B cell (primary cell): Measurements from ENCODE around the gene GLOD5. TPM values are rescaled to one million over a fixed set of nuclear protein-coding genes. Genes with fewer than 3 reads are reported as not detected.

Experiments used
- ATAC-seq: fragments of 200-7000 bp; cut with Tn5 transposase; one replicate; pipeline ENCODE4 v1.10.0; 2021; ENCODE audit warnings: low read depth, mild to moderate bottlenecking, moderate number of reproducible peaks, moderate library complexity
- CTCF ChIA-PET: fragments of 350-600 bp; sonication (Branson Sonifier 250); formaldehyde crosslinking; loops from one replicate; lab custom pipeline; 2021; ENCODE audit warnings: antibody characterized with exemption, inconsistent platforms; lab: Charles Lee
- POLR2A ChIA-PET: fragments of 350-600 bp; sonication (Branson Sonifier 250); formaldehyde crosslinking; loops from one replicate; lab custom pipeline; 2021; ENCODE audit warnings: antibody characterized with exemption; lab: Charles Lee
- DNase-seq: peaks from one replicate; pipeline ENCODE4 v3.0.0; 2013
- H2AFZ ChIP-seq: 2 replicates; pipeline ENCODE4 v1.6.1; 2012; ENCODE audit warnings: mild to moderate bottlenecking, low read depth, low read length; ENCODE audit not compliant: insufficient read depth, poor library complexity, severe bottlenecking
- H3K27ac ChIP-seq, 2 donors: 1 replicate in 1 of 2; 2 replicates in 1 of 2; pipeline ENCODE4 v1.5.1; 2012 to 2013; ENCODE audit warnings: low read length in 2 of 2, mild to moderate bottlenecking in 2 of 2, moderate library complexity in 1 of 2
- H3K27me3 ChIP-seq, 4 experiments: fragments of 200-600 bp in 1 of 4; sonication (generic) in 1 of 4; replicated peaks in 1 of 4; 1 replicate in 2 of 4; 2 replicates in 2 of 4; pipeline versions ENCODE4 v1.6.1 to v1.7.0; 2013 to 2016; ENCODE audit warnings: low read length in 3 of 4, mild to moderate bottlenecking in 2 of 4, mixed read lengths in 1 of 4, moderate library complexity in 1 of 4; ENCODE audit not compliant: insufficient read depth in 4 of 4, control insufficient read depth in 3 of 4; ENCODE audit errors: control extremely low read depth in 1 of 4
- H3K36me3 ChIP-seq, 2 experiments: replicated peaks in 1 of 2; 1 replicate in 1 of 2; 2 replicates in 1 of 2; pipeline versions ENCODE4 v1.6.1 to v1.7.1; 2013; ENCODE audit warnings: low read length in 1 of 2; ENCODE audit not compliant: insufficient read depth in 2 of 2, control insufficient read depth in 1 of 2; ENCODE audit errors: control extremely low read depth in 1 of 2, extremely low read depth in 1 of 2
- H3K4me1 ChIP-seq, 2 donors: fragments of 200-600 bp in 1 of 2; sonication (generic) in 1 of 2; 1 replicate in 1 of 2; 2 replicates in 1 of 2; pipeline versions ENCODE4 v1.5.1 to v1.6.1; 2013 to 2017; ENCODE audit warnings: low read length in 2 of 2; ENCODE audit not compliant: control insufficient read depth in 2 of 2, insufficient read depth in 2 of 2
- H3K4me2 ChIP-seq: replicated peaks from 2 replicates; pipeline ENCODE3; 2012; ENCODE audit warnings: mild to moderate bottlenecking, low read depth, low read length; ENCODE audit not compliant: poor library complexity, severe bottlenecking
- H3K4me3 ChIP-seq, 5 experiments: fragments of 200-600 bp in 1 of 5; sonication (generic) in 1 of 5; 1 replicate in 3 of 5; 2 replicates in 2 of 5; pipeline versions ENCODE4 v1.5.1 to v1.7.0; 2011 to 2016; ENCODE audit warnings: low read length in 4 of 5, mild to moderate bottlenecking in 4 of 5, low read depth in 2 of 5, control low read depth in 1 of 5, moderate library complexity in 1 of 5; ENCODE audit not compliant: insufficient read depth in 1 of 5; ENCODE audit errors: control extremely low read depth in 1 of 5, extremely low read depth in 1 of 5
- H3K79me2 ChIP-seq: fragments of 200-600 bp; sonication (generic); one replicate; pipeline ENCODE4 v1.6.0; 2016; ENCODE audit warnings: low read length; ENCODE audit not compliant: control insufficient read depth, insufficient read depth
- H3K9ac ChIP-seq: fragments of 200-600 bp; sonication (generic); 2 replicates; pipeline ENCODE4 v1.6.1; 2017; ENCODE audit warnings: mild to moderate bottlenecking, low read length, moderate library complexity
- H3K9me3 ChIP-seq, 3 donors: one replicate each; pipeline versions ENCODE4 v1.6.1 to v1.7.1; 2013; ENCODE audit warnings: low read length in 2 of 3; ENCODE audit not compliant: control insufficient read depth in 2 of 3, insufficient read depth in 1 of 3; ENCODE audit errors: control extremely low read depth in 1 of 3
- H4K20me1 ChIP-seq: 2 replicates; pipeline ENCODE4 v1.6.0; 2012; ENCODE audit warnings: mild to moderate bottlenecking, low read length; ENCODE audit not compliant: insufficient read depth, control insufficient read depth, poor library complexity, severe bottlenecking
- H3K27ac Mint-ChIP-seq: one replicate; pipeline ENCODE4 v1.8.0; 2021; ENCODE audit warnings: mixed read lengths
- H3K27me3 Mint-ChIP-seq: one replicate; pipeline ENCODE4 v1.8.0; 2021; ENCODE audit warnings: mixed read lengths
- H3K4me1 Mint-ChIP-seq: one replicate; pipeline ENCODE4 v1.8.0; 2021; ENCODE audit warnings: mixed read lengths
- H3K4me3 Mint-ChIP-seq: one replicate; pipeline ENCODE4 v1.8.0; 2021; ENCODE audit warnings: mixed read lengths
- H3K9me3 Mint-ChIP-seq: one replicate; pipeline ENCODE4 v1.8.0; 2022; ENCODE audit warnings: mixed read lengths; ENCODE audit not compliant: insufficient read depth
- CTCF ChIP-seq: fragments of 200-600 bp; IDR thresholded peaks from one replicate; pipeline ENCODE4 v1.8.0; 2022; ENCODE audit warnings: antibody characterized with exemption, mild to moderate bottlenecking
- EZH2 ChIP-seq: IDR thresholded peaks from 2 replicates; pipeline ENCODE4 v1.6.1; 2012; ENCODE audit warnings: borderline replicate concordance, low read depth, mild to moderate bottlenecking, moderate library complexity, low read length; ENCODE audit not compliant: insufficient read depth, poor library complexity, severe bottlenecking
- WGBS: methylation state at CpG from one replicate; pipeline ENCODE4 v1.1.5; 2013; ENCODE audit warnings: missing lambda C conversion rate; ENCODE audit not compliant: insufficient coverage; 5-methylcytosine and 5-hydroxymethylcytosine counted together
- intact Hi-C: fragments of 100-400 bp; cut with micrococcal nuclease; formaldehyde crosslinking; loops from one replicate; pipeline ENCODE4 v1.10.0; 2022
- polyA plus RNA-seq: library from polyadenylated mRNA; depleted of rRNA; stranded (reverse); fragments of >200 nt; gene quantifications from 2 replicates; pipeline ENCODE4 v1.2.3, GENCODE V29; 2012
- total RNA-seq, 2 donors: library from RNA; stranded (reverse); fragments of 120-200 nt in 1 of 2; gene quantifications; 1 replicate in 1 of 2; 2 replicates in 1 of 2; pipeline versions ENCODE4 v1.2.3 to v1.2.4, GENCODE V29; 2013 to 2022

The GLOD5 gene
- total and polyA plus RNA-seq, 2 donors (not counting 1 experiment from before 2014, with no cell fraction given) = not detected

GRCh38 chrX:48806081-48806480 is 44.5 kb downstream of the GLOD5 start:
- Histone ChIP-seq H3K27ac (no peak overlapping the region), H3K9ac (no peak overlapping the region), H3K9me3 (no peaks in the 10 kb centered on the region), H4K20me1 (no peaks in the 10 kb centered on the region), H3K4me3 (no peak overlapping the region), H3K4me2 (no peak overlapping the region), H3K27me3 (no peaks in the 10 kb centered on the region), H3K79me2 (no peaks in the 10 kb centered on the region), H3K4me1 (peaks cover 4 to 9% of the 10 kb centered on the region in 2 donors), H2AFZ (no peak overlapping the region), H3K36me3 (peaks cover 0 to 7% of the 10 kb centered on the region in 2 experiments)
- Mint-ChIP-seq H3K4me3 (no peak overlapping the region), H3K27ac (no peak overlapping the region), H3K27me3 (no peaks in the 10 kb centered on the region), H3K9me3 (no peaks in the 10 kb centered on the region), H3K4me1 (peaks cover 7% of the 10 kb centered on the region)
- no CpG with 5 or more reads among the region's 4 CpGs for WGBS
- ATAC-seq (no peak), DNase-seq (no peak)
- ChIA-PET POLR2A (no interaction called here), CTCF (interaction anchor here (1.1 kb wide), 1 partner anchor 158 kb away, joined by 3 read pairs; no protein-coding TSS in a partner anchor)
- TF ChIP-seq CTCF (no peak), EZH2 (no peak)
- intact Hi-C loops = no loop called here

GRCh38 chrX:48813644-48814043 is 52.1 kb downstream of the GLOD5 start:
- 100% methylated on average over 2 of the region's 8 CpGs for WGBS
- no peak overlapping the region for H3K27ac ChIP-seq
- no peak overlapping the region for H3K4me2 ChIP-seq
- H3K4me3 ChIP-seq = no peak overlapping the region
- no peak overlapping the region for H3K4me3 Mint-ChIP-seq
- intact Hi-C loops = no loop called here
- TF ChIP-seq EZH2 (no peak), CTCF (no peak)
- peaks cover 0 to 4% of the 10 kb centered on the region in 2 experiments for H3K36me3 ChIP-seq
- no peaks in the 10 kb centered on the region for H3K4me1 Mint-ChIP-seq
- no peak for ATAC-seq
- POLR2A ChIA-PET = no interaction called here
- no peak overlapping the region for H2AFZ ChIP-seq
- H3K27me3 ChIP-seq = no peaks in the 10 kb centered on the region
- H3K9ac ChIP-seq = no peak overlapping the region
- H3K4me1 ChIP-seq = no peaks in the 10 kb centered on the region
- H4K20me1 ChIP-seq = no peaks in the 10 kb centered on the region
- H3K27me3 Mint-ChIP-seq = no peaks in the 10 kb centered on the region
- H3K79me2 ChIP-seq = no peaks in the 10 kb centered on the region
- no peak overlapping the region for H3K27ac Mint-ChIP-seq
- no peaks in the 10 kb centered on the region for H3K9me3 Mint-ChIP-seq
- no peaks in the 10 kb centered on the region for H3K9me3 ChIP-seq
- DNase-seq = no peak
- CTCF ChIA-PET = no interaction called here
